Measurements from ENCODE around the gene SCP2D1.

Gene SCP2D1

GRCh38 chr20:18815194-18815942 lies 1.8 kb downstream of the SCP2D1 start:
- DNase-seq (ENCODE audit: extremely low read depth, insufficient read length): no peak
- no peaks in the 10 kb centered on the region for H3K36me3 ChIP-seq (ENCODE audit: control insufficient read depth, insufficient read depth, low read length)
- TF ChIP-seq, protein P1, sequence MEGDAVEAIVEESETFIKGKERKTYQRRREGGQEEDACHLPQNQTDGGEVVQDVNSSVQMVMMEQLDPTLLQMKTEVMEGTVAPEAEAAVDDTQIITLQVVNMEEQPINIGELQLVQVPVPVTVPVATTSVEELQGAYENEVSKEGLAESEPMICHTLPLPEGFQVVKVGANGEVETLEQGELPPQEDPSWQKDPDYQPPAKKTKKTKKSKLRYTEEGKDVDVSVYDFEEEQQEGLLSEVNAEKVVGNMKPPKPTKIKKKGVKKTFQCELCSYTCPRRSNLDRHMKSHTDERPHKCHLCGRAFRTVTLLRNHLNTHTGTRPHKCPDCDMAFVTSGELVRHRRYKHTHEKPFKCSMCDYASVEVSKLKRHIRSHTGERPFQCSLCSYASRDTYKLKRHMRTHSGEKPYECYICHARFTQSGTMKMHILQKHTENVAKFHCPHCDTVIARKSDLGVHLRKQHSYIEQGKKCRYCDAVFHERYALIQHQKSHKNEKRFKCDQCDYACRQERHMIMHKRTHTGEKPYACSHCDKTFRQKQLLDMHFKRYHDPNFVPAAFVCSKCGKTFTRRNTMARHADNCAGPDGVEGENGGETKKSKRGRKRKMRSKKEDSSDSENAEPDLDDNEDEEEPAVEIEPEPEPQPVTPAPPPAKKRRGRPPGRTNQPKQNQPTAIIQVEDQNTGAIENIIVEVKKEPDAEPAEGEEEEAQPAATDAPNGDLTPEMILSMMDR (IDR thresholded peaks at IDR 0.05; ENCODE audit: insufficient read depth, low read length, poor library complexity, severe bottlenecking): no peak
- H3K27me3 ChIP-seq (replicated peaks; ENCODE audit: control insufficient read depth, insufficient read depth, low read length): no peaks in the 10 kb centered on the region
- no peak overlapping the region for H3K4me3 ChIP-seq (replicated peaks; ENCODE audit: low read depth, low read length)

DNA sequence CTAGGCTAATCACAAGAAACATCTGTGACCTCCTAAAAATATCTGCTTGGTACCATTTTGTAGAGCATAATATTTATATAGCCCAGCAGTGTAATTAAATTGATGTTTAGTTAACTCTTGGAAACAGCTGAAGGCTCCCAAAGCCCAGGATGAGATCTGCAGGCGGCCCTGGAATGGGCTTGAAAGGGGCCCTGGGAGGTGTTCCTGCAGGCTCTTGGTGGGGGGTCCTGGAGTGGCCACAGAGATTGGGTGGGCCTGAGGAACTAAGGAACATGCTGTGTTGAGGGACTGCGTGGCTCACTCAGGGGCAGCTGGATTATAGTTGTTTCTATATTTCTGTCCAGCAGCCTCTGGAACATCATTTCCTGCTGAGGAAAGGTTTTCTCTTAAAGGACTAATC lies 9.2 kb downstream of the SCP2D1 start:
- H3K4me3 ChIP-seq (replicated peaks; ENCODE audit: low read depth, low read length): no peak overlapping the region
- TF ChIP-seq, protein P1 (IDR thresholded peaks at IDR 0.05; ENCODE audit: insufficient read depth, low read length, poor library complexity, severe bottlenecking): no peak
- no peaks in the 10 kb centered on the region for H3K36me3 ChIP-seq (ENCODE audit: control insufficient read depth, insufficient read depth, low read length)
- DNase-seq (ENCODE audit: extremely low read depth, insufficient read length): no peak
- no peaks in the 10 kb centered on the region for H3K27me3 ChIP-seq (replicated peaks; ENCODE audit: control insufficient read depth, insufficient read depth, low read length)

- DNase-seq (ENCODE audit: extremely low read depth, insufficient read length): no peak
- TF ChIP-seq, protein P1 (IDR thresholded peaks at IDR 0.05; ENCODE audit: insufficient read depth, low read length, poor library complexity, severe bottlenecking): no peak
- no peaks in the 10 kb centered on the region for H3K36me3 ChIP-seq (ENCODE audit: control insufficient read depth, insufficient read depth, low read length)
- no peak overlapping the region for H3K4me3 ChIP-seq (replicated peaks; ENCODE audit: low read depth, low read length)
- no peaks in the 10 kb centered on the region for H3K27me3 ChIP-seq (replicated peaks; ENCODE audit: control insufficient read depth, insufficient read depth, low read length)
Observed at GRCh38 chr20:18831830-18832499, 18.4 kb downstream of the SCP2D1 start.

GRCh38 chr20:18832546-18833200 lies 19.1 kb downstream of the SCP2D1 start:
- DNase-seq (ENCODE audit: extremely low read depth, insufficient read length): no peak
- Histone ChIP-seq H3K36me3 (ENCODE audit: control insufficient read depth, insufficient read depth, low read length) (no peaks in the 10 kb centered on the region), H3K4me3 (replicated peaks; ENCODE audit: low read depth, low read length) (no peak overlapping the region), H3K27me3 (replicated peaks; ENCODE audit: control insufficient read depth, insufficient read depth, low read length) (no peaks in the 10 kb centered on the region)
- TF ChIP-seq, protein P1 (IDR thresholded peaks at IDR 0.05; ENCODE audit: insufficient read depth, low read length, poor library complexity, severe bottlenecking): no peak

DNA sequence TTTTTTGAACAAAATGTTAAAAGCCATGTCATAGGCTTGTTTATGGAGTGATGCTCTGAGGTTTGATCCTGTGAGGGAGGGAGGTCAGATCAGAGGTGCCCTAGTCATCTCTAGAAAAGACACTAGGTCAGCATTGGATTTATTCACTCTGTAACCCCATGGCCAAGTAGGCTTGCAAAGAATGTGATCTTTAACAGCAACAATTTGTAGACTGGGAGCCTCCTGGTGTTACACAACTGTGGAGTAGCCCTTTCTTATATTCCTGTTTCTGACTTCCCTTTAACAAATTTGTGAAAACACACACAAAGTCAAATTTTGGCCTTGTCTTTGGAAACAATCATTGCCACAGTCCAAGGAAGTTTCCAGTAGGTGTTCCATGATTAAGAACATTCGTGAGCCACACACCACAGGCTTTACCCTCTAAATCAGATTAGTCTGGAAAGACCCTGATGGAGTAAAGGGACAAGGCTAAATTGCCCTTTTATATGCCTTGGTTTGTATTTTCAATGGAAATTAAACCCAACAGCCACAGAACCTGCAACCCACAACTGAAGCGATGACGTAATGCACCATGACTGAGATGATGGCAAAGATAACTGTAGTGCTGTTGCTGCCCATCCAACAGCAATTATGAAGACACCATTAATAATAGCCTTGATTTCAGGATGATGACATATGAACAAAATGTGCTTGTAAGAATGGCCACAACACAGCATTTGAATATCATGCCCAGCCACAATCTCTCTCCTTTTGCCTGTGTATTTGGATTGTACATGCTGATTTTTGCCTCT lies 22.1 kb downstream of the SCP2D1 start:
- TF ChIP-seq, protein P1 (IDR thresholded peaks at IDR 0.05; ENCODE audit: insufficient read depth, low read length, poor library complexity, severe bottlenecking): no peak
- Histone ChIP-seq H3K4me3 (replicated peaks; ENCODE audit: low read depth, low read length) (no peak overlapping the region), H3K27me3 (replicated peaks; ENCODE audit: control insufficient read depth, insufficient read depth, low read length) (no peaks in the 10 kb centered on the region), H3K36me3 (ENCODE audit: control insufficient read depth, insufficient read depth, low read length) (no peaks in the 10 kb centered on the region)
- DNase-seq (ENCODE audit: extremely low read depth, insufficient read length): no peak
